NB4 (cell line): ENCODE measurements around the gene P3R3URF.

Experiments
- MYC ChIP-seq: IDR thresholded peaks from 2 replicates; pipeline ENCODE4 v1.6.1; 2011; ENCODE audit warnings: low read depth, low read length
- POLR2A ChIP-seq: IDR thresholded peaks from 2 replicates; pipeline ENCODE4 v1.6.1; 2011; ENCODE audit warnings: mild to moderate bottlenecking; ENCODE audit not compliant: insufficient read length; ENCODE audit errors: extremely low read depth
- TF ChIP-seq, protein P1 (sequence below): IDR thresholded peaks from one replicate; pipeline ENCODE4 v1.5.1; 2012; ENCODE audit warnings: low read depth, low read length
- TF ChIP-seq, protein P2 (sequence below): IDR thresholded peaks from 2 replicates; pipeline ENCODE4 v1.6.1; 2011; ENCODE audit warnings: low read depth, low read length

- TF ChIP-seq, protein P1, sequence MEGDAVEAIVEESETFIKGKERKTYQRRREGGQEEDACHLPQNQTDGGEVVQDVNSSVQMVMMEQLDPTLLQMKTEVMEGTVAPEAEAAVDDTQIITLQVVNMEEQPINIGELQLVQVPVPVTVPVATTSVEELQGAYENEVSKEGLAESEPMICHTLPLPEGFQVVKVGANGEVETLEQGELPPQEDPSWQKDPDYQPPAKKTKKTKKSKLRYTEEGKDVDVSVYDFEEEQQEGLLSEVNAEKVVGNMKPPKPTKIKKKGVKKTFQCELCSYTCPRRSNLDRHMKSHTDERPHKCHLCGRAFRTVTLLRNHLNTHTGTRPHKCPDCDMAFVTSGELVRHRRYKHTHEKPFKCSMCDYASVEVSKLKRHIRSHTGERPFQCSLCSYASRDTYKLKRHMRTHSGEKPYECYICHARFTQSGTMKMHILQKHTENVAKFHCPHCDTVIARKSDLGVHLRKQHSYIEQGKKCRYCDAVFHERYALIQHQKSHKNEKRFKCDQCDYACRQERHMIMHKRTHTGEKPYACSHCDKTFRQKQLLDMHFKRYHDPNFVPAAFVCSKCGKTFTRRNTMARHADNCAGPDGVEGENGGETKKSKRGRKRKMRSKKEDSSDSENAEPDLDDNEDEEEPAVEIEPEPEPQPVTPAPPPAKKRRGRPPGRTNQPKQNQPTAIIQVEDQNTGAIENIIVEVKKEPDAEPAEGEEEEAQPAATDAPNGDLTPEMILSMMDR: no peak
- TF ChIP-seq, protein P2, sequence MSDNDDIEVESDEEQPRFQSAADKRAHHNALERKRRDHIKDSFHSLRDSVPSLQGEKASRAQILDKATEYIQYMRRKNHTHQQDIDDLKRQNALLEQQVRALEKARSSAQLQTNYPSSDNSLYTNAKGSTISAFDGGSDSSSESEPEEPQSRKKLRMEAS: no peak
- TF ChIP-seq POLR2A (no peak), MYC (no peak)
Observed at GRCh38 chr1:46188295-46189030, 12.2 kb upstream of the P3R3URF start.
